Spleen (tissue), 11 donors: Measurements from ENCODE around the gene LPAR2. TPM values are rescaled to one million over a fixed set of nuclear protein-coding genes. Genes with fewer than 3 reads are reported as not detected.

ENCODE experiments used
- DNase-seq: peaks from one replicate; pipeline ENCODE4 v3.0.0-alpha.2; 2020
- H3K27ac ChIP-seq, 8 donors: fragments of 200-600 bp; sonication (generic) in 7 of 8; 1 replicate in 4 of 8; 2 replicates in 4 of 8; pipeline versions ENCODE4 v1.5.0 to v1.8.0; 2016 to 2021; ENCODE audit warnings: inconsistent platforms in 4 of 8, mild to moderate bottlenecking in 4 of 8, moderate library complexity in 1 of 8
- H3K27me3 ChIP-seq, 7 donors: fragments of 200-600 bp; sonication (generic) in 6 of 7; replicated peaks in 1 of 7; 1 replicate in 4 of 7; 2 replicates in 3 of 7; pipeline versions ENCODE4 v1.5.0 to v1.8.0; 2016 to 2021; ENCODE audit warnings: inconsistent platforms in 3 of 7, mild to moderate bottlenecking in 1 of 7
- H3K36me3 ChIP-seq, 6 donors: fragments of 200-600 bp; sonication (generic) in 5 of 6; 1 replicate in 4 of 6; 2 replicates in 2 of 6; pipeline versions ENCODE4 v1.5.0 to v1.8.0; 2016 to 2021; ENCODE audit warnings: inconsistent platforms in 2 of 6
- H3K4me1 ChIP-seq, 6 donors: fragments of 200-600 bp; sonication (generic) in 5 of 6; 1 replicate in 3 of 6; 2 replicates in 3 of 6; pipeline versions ENCODE4 v1.5.0 to v1.8.0; 2016 to 2021; ENCODE audit warnings: inconsistent platforms in 3 of 6
- H3K4me3 ChIP-seq, 8 donors: fragments of 200-600 bp; sonication (generic) in 7 of 8; 1 replicate in 4 of 8; 2 replicates in 4 of 8; pipeline versions ENCODE4 v1.5.0 to v1.8.0; 2016 to 2021; ENCODE audit warnings: inconsistent platforms in 4 of 8, mild to moderate bottlenecking in 4 of 8, moderate library complexity in 2 of 8
- H3K9me3 ChIP-seq, 8 donors: fragments of 200-600 bp; sonication (generic) in 7 of 8; 1 replicate in 4 of 8; 2 replicates in 4 of 8; pipeline versions ENCODE4 v1.5.0 to v1.8.0; 2016 to 2021; ENCODE audit warnings: inconsistent platforms in 4 of 8
- POLR2A ChIP-seq, 3 donors: fragments of 450-650 bp; IDR thresholded peaks; one replicate each; pipeline ENCODE4 v1.5.1; 2017; ENCODE audit warnings: antibody characterized with exemption in 3 of 3, mild to moderate bottlenecking in 1 of 3
- POLR2AphosphoS5 ChIP-seq, 3 donors: sonication (generic); formaldehyde crosslinking; IDR thresholded peaks; one replicate each; pipeline ENCODE4 v1.5.1; 2017; ENCODE audit warnings: antibody characterized with exemption in 3 of 3
- WGBS, 5 donors: extraction: QIAGEN DNeasy Blood & Tissue Kit in 3 of 5; methylation state at CpG; one replicate each; pipeline versions ENCODE4 v1.1.5 to v1.1.7; 2013 to 2018; 5-methylcytosine and 5-hydroxymethylcytosine counted together
- intact Hi-C: fragments of 100-400 bp; cut with DNase I; formaldehyde crosslinking; loops from one replicate; pipeline ENCODE4 v1.15.0; 2023; ENCODE audit warnings: low total_unique reads
- polyA plus RNA-seq, 3 donors: library from polyadenylated mRNA; stranded (reverse); fragments of 200-250 nt; gene quantifications; one replicate each; pipeline ENCODE4 v1.2.1, GENCODE V29; 2013
- total RNA-seq, 7 donors: library from RNA; depleted of rRNA in 3 of 7; stranded (reverse); fragments of >200 nt in 3 of 7; fragmentation: NEBNext Ultra II Directional in 4 of 7; extraction: Animal tissue kit (Norgen Biotek cat#: 25700) in 4 of 7; gene quantifications; one replicate each; pipeline versions ENCODE4 v1.1.0 to v1.2.1, GENCODE V29; 2016 to 2021
- TF ChIP-seq, protein P1 (sequence below), 11 experiments: fragments of 200-600 bp in 7 of 11; fragments of 450-650 bp in 4 of 11; sonication (generic) in 4 of 11; IDR thresholded peaks in 8 of 11; conservative IDR thresholded peaks in 3 of 11; 1 replicate in 7 of 11; 2 replicates in 4 of 11; pipeline versions ENCODE4 v1.4.0 to v1.8.0; 2016 to 2021; ENCODE audit warnings: antibody characterized with exemption in 11 of 11, inconsistent platforms in 4 of 11, mild to moderate bottlenecking in 1 of 11
- donor health status: healthy with polysubstance abuse.
- donor health status: DM: no; HTN: no; CAD: no; lungs with moderate emphysema.
- donor health status: DM: no; HTN: no; CAD: no.
- donor health status: Bipolar disorder and iron deficiency.
- donor health status: healthy.
- donor health status: DM: no; HTN: no; CAD: no.
- donor health status: DM: yes; HTN: yes; CAD: no.

The LPAR2 gene
- total and polyA plus RNA-seq, 10 donors = 12.4 to 62.8 (median 41.5) TPM

DNA sequence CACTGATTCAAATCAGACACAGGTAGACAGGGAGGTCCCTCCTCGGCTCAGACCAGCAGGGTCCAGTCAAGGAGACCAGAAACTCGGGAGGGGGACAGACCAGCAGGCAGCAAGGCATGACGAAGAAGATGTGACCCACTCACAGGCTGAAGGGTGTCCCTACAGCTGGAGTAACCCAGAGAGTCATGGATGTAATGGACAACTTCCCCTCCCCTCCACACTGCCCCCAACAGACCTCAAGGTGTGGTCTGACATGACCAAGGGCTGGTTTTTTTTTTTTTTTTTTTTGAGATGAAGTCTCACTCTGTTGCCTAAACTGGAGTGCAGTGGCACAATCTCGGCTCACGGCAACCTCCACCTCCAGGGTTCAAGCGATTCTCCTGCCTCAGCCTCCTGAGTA lies 43.7 kb downstream of the LPAR2 start:
- no peaks in the 10 kb centered on the region for H3K27me3 ChIP-seq
- TF ChIP-seq, protein P1, sequence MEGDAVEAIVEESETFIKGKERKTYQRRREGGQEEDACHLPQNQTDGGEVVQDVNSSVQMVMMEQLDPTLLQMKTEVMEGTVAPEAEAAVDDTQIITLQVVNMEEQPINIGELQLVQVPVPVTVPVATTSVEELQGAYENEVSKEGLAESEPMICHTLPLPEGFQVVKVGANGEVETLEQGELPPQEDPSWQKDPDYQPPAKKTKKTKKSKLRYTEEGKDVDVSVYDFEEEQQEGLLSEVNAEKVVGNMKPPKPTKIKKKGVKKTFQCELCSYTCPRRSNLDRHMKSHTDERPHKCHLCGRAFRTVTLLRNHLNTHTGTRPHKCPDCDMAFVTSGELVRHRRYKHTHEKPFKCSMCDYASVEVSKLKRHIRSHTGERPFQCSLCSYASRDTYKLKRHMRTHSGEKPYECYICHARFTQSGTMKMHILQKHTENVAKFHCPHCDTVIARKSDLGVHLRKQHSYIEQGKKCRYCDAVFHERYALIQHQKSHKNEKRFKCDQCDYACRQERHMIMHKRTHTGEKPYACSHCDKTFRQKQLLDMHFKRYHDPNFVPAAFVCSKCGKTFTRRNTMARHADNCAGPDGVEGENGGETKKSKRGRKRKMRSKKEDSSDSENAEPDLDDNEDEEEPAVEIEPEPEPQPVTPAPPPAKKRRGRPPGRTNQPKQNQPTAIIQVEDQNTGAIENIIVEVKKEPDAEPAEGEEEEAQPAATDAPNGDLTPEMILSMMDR (IDR thresholded peaks at IDR 0.05 in 8 of 11, conservative IDR thresholded peaks at IDR 0.05 in 3 of 11) = no peak
- TF ChIP-seq POLR2A (IDR thresholded peaks at IDR 0.05) (no peak), POLR2AphosphoS5 (IDR thresholded peaks at IDR 0.05) (no peak)
- intact Hi-C loops = no loop called here
- H3K27ac ChIP-seq = no peak overlapping the region
- WGBS, 5 donors = 83 to 92% (median 89%) methylated on average over 6 of the region's 6 CpGs
- H3K36me3 ChIP-seq = no peaks in the 10 kb centered on the region
- no peak overlapping the region for H3K4me3 ChIP-seq
- H3K4me1 ChIP-seq = peaks cover 0 to 3% (median 0%) of the 10 kb centered on the region in 6 donors
- no peaks in the 10 kb centered on the region for H3K9me3 ChIP-seq
- DNase-seq = no peak

DNA sequence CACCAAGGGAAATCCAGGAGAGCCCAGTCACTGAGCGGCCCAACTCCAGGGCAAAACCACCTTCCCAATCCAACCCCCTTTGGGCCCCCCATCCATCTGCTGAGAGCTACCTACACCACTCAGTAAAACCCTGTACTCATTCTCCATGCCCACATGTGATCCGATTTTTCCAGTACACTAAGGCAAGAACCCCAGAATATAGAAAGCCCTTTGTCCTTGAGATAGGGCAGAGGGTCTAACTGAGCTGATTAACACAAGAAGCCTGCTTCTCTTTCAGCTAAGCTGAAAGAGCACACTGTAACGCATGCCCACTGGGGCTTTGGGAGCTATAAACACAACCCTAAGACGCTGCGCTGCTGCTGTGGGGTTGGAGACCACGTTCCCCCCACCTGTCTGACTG lies 45.5 kb downstream of the LPAR2 start:
- DNase-seq = no peak
- Histone ChIP-seq H3K36me3 (no peaks in the 10 kb centered on the region), H3K27me3 (no peaks in the 10 kb centered on the region), H3K9me3 (no peaks in the 10 kb centered on the region), H3K4me3 (no peak overlapping the region), H3K4me1 (no peaks in the 10 kb centered on the region), H3K27ac (no peak overlapping the region)
- 89 to 98% (median 91%) methylated on average over 6 of the region's 6 CpGs for WGBS, 5 donors
- TF ChIP-seq, protein P1 (IDR thresholded peaks at IDR 0.05 in 8 of 11, conservative IDR thresholded peaks at IDR 0.05 in 3 of 11) = no peak
- TF ChIP-seq POLR2A (IDR thresholded peaks at IDR 0.05) = no peak
- no peak for TF ChIP-seq POLR2AphosphoS5 (IDR thresholded peaks at IDR 0.05)
- intact Hi-C loops = no loop called here

DNA sequence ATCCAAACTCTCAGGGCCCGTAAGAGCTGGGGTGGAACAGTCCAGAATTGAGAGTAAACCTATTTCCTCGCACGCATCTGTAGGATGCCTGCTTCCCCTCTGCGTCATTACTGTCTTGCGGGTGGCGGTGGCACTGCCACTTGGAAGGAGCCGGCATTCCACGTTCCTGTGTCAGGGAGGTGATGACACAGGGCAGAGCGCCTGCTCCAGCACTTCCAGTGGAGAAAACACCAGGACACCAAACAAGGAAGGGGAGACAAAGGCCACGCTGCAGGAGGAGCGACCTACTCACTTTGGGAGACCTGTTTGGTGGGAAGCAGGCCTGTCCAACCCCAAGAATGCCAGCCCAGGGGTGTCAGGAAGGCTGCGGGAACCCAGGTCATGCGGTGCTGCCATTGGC lies 46.6 kb downstream of the LPAR2 start:
- H3K4me1 ChIP-seq = no peaks in the 10 kb centered on the region
- no peaks in the 10 kb centered on the region for H3K27me3 ChIP-seq
- H3K4me3 ChIP-seq = no peak overlapping the region
- no peak overlapping the region for H3K27ac ChIP-seq
- TF ChIP-seq, protein P1 (IDR thresholded peaks at IDR 0.05 in 8 of 11, conservative IDR thresholded peaks at IDR 0.05 in 3 of 11) = no peak
- no peak for TF ChIP-seq POLR2A (IDR thresholded peaks at IDR 0.05)
- no peak for TF ChIP-seq POLR2AphosphoS5 (IDR thresholded peaks at IDR 0.05)
- WGBS, 5 donors = 89 to 95% (median 92%) methylated on average over 13 of the region's 13 CpGs
- intact Hi-C loops = no loop called here
- no peak for DNase-seq
- H3K36me3 ChIP-seq = no peaks in the 10 kb centered on the region
- H3K9me3 ChIP-seq = no peaks in the 10 kb centered on the region

DNA sequence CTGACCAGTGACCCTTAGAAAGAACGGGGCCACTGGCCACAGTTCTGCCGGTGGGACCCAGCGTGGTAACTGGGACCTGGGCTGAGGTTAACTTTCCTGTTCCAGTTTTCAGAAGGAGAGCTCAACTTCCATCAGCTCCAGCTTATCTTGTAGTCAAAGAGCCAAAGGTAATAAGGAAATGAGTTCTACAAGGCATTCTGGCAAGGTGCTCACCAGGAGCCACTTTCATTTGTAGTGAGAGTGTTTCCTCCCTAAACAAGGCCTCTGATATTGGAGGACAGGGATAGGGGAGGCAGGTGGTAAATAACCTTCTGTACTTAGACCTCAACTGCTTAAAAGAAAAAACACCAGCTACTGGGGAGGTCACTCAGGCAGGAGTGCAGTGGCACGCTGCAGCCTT lies 47.6 kb downstream of the LPAR2 start:
- TF ChIP-seq POLR2A (IDR thresholded peaks at IDR 0.05) (no peak), POLR2AphosphoS5 (IDR thresholded peaks at IDR 0.05) (no peak)
- TF ChIP-seq, protein P1 (IDR thresholded peaks at IDR 0.05 in 8 of 11, conservative IDR thresholded peaks at IDR 0.05 in 3 of 11) = no peak
- Histone ChIP-seq H3K27me3 (no peaks in the 10 kb centered on the region), H3K36me3 (no peaks in the 10 kb centered on the region), H3K27ac (no peak overlapping the region), H3K4me1 (no peaks in the 10 kb centered on the region), H3K9me3 (no peaks in the 10 kb centered on the region), H3K4me3 (no peak overlapping the region)
- DNase-seq = no peak
- intact Hi-C loops = no loop called here
- 91 to 96% (median 94%) methylated on average over 4 of the region's 4 CpGs for WGBS, 5 donors
